Hepatocyte (in vitro differentiated cells): Measurements from ENCODE around the gene KCP.

ENCODE experiments used
- EZH2 ChIP-seq: fragments of 200-600 bp; sonication (generic); IDR thresholded peaks from 2 replicates; pipeline ENCODE4 v1.6.1; 2016; ENCODE audit warnings: antibody characterized with exemption, mild to moderate bottlenecking, borderline replicate concordance
- TF ChIP-seq, protein P1 (sequence below): fragments of 200-600 bp; sonication (generic); IDR thresholded peaks from 2 replicates; pipeline ENCODE4 v1.5.1; 2016; ENCODE audit warnings: antibody characterized with exemption, mild to moderate bottlenecking; ENCODE audit not compliant: poor library complexity

GRCh38 chr7:128858380-128859231 is 51.9 kb downstream of the KCP start:
- TF ChIP-seq, protein P1, sequence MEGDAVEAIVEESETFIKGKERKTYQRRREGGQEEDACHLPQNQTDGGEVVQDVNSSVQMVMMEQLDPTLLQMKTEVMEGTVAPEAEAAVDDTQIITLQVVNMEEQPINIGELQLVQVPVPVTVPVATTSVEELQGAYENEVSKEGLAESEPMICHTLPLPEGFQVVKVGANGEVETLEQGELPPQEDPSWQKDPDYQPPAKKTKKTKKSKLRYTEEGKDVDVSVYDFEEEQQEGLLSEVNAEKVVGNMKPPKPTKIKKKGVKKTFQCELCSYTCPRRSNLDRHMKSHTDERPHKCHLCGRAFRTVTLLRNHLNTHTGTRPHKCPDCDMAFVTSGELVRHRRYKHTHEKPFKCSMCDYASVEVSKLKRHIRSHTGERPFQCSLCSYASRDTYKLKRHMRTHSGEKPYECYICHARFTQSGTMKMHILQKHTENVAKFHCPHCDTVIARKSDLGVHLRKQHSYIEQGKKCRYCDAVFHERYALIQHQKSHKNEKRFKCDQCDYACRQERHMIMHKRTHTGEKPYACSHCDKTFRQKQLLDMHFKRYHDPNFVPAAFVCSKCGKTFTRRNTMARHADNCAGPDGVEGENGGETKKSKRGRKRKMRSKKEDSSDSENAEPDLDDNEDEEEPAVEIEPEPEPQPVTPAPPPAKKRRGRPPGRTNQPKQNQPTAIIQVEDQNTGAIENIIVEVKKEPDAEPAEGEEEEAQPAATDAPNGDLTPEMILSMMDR: no peak
- no peak for TF ChIP-seq EZH2
